SKM-1 treated with dmso at 0.1 percent for 144 hours (cell line): Measurements from ENCODE around the gene CTXN1.
"Not testable (repeated sequence)": the region's sequence is repeated elsewhere in the genome, so short reads cannot be mapped to it uniquely, and the experiment has no call there.

Source experiments
- DNase-seq: peaks from one replicate; lab custom pipeline; 2025; ENCODE audit not compliant: unreplicated experiment; lab: John Stamatoyannopoulos, UW

Gene CTXN1

GRCh38 chr19:7926021-7926726 lies at the start of gene CTXN1:
Gene CTXN1, minus strand, starts transcription at chr19:7926135. Its CDS starts 597 bp downstream, at chr19:7925538.
- DNase-seq = no peak

GRCh38 chr19:7975037-7975436 lies 49.1 kb upstream of the CTXN1 start:
- DNase-seq = no peak

GRCh38 chr19:7973883-7974282 lies 47.9 kb upstream of the CTXN1 start:
- DNase-seq = no peak

- no peak for DNase-seq
Measured at GRCh38 chr19:7971553-7972520, 45.9 kb upstream of the CTXN1 start.

GRCh38 chr19:7970716-7971448 lies 44.9 kb upstream of the CTXN1 start:
- DNase-seq = peak; percentile 2

GRCh38 chr19:7969555-7969939 lies 43.6 kb upstream of the CTXN1 start:
- no peak for DNase-seq

- no peak for DNase-seq
Measured at GRCh38 chr19:7968796-7969554, 43.0 kb upstream of the CTXN1 start.

GRCh38 chr19:7968008-7968795 lies 42.3 kb upstream of the CTXN1 start:
- DNase-seq = no peak

- no peak for DNase-seq
Measured at GRCh38 chr19:7965921-7966665, 40.2 kb upstream of the CTXN1 start.

- DNase-seq = no peak
Measured at GRCh38 chr19:7965259-7965841, 39.4 kb upstream of the CTXN1 start.

GRCh38 chr19:7963566-7963965 lies 37.6 kb upstream of the CTXN1 start:
- no peak for DNase-seq

- DNase-seq = no peak
Measured at GRCh38 chr19:7962644-7963268, 36.8 kb upstream of the CTXN1 start.

GRCh38 chr19:7961920-7962626 lies 36.1 kb upstream of the CTXN1 start:
- no peak for DNase-seq

GRCh38 chr19:7961082-7961481 lies 35.1 kb upstream of the CTXN1 start:
- not testable (repeated sequence) for DNase-seq

GRCh38 chr19:7959211-7959610 lies 33.3 kb upstream of the CTXN1 start:
- DNase-seq = no peak

- no peak for DNase-seq
Measured at GRCh38 chr19:7955696-7956095, 29.8 kb upstream of the CTXN1 start.

GRCh38 chr19:7953576-7953975 lies 27.6 kb upstream of the CTXN1 start:
- no peak for DNase-seq

- DNase-seq = peak; percentile 21
Measured at GRCh38 chr19:7953060-7953459, 27.1 kb upstream of the CTXN1 start.
